ENCODE data around the gene TWIST2.

- TF ChIP-seq CTCF (IDR thresholded peaks at IDR 0.05) = no peak
- TF ChIP-seq POLR2A (IDR thresholded peaks at IDR 0.05; ENCODE audit: low read depth) = no peak
- TF ChIP-seq POLR2AphosphoS5 (IDR thresholded peaks at IDR 0.05) = no peak
- TF ChIP-seq EP300 (IDR thresholded peaks at IDR 0.05) = no peak
These were observed 77.4 kb downstream of the TWIST2 start for GRCh38 chr2:238925281-238925680.

All from esophagus muscularis mucosa (tissue), 4 donors.